Raji (cell line): ENCODE data around the gene LHFPL6.

Experiments used
- POLR2A ChIP-seq: IDR thresholded peaks from 2 replicates; pipeline ENCODE4 v1.6.1; 2011; ENCODE audit warnings: low read depth, low read length, control low read depth; ENCODE audit not compliant: insufficient read depth

LHFPL6 gene

DNA sequence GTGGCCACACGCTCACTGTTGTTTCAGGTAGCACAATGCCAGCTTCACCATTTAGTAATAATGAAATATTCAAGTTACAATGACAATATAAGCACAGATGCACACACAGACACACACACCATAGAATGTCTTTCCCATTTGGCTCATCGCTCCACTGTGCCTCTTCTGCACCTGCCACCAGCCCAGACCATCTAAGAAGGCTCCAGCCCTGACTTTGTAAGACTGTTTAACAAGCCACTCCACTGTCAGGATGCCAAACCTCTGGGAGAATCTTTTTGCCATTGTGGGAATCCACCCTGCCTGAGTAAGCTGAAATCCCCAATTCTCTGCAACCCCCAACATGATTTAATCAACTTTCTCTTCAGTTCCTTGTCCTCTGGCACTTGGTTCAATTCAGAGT lies 60.6 kb downstream of the LHFPL6 start:
- no peak for TF ChIP-seq POLR2A

DNA sequence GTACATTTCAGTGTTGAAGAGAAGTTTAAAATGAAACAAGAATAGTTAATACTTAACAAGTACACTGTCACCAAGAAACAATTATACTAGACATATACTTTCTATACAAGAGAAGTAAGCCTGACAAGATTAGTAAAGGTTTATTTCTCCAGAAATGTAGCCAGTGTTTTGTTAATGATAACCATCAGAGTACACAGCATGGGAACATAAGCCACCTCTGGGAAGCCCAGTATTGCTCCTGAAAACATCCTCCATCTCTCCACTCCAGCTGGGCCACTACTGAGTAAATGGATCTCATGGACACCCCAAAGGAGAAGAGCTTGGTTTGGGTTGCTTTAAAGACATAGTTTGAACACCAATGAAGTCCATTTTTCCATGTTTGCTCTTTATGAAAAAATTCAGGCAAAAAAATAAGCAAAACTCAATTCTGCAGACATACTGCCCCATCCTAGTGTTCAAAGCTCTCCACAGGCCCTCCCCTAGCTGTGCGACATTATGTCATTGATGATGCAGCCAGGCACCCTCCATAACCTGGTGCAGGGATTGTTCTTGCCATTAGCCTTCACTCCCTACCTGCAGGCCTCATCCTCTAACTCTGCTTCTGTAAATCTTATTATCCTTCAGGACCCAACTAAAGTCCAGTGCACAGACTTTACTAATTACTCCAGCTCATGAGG lies 61.9 kb downstream of the LHFPL6 start:
- TF ChIP-seq POLR2A: no peak

DNA sequence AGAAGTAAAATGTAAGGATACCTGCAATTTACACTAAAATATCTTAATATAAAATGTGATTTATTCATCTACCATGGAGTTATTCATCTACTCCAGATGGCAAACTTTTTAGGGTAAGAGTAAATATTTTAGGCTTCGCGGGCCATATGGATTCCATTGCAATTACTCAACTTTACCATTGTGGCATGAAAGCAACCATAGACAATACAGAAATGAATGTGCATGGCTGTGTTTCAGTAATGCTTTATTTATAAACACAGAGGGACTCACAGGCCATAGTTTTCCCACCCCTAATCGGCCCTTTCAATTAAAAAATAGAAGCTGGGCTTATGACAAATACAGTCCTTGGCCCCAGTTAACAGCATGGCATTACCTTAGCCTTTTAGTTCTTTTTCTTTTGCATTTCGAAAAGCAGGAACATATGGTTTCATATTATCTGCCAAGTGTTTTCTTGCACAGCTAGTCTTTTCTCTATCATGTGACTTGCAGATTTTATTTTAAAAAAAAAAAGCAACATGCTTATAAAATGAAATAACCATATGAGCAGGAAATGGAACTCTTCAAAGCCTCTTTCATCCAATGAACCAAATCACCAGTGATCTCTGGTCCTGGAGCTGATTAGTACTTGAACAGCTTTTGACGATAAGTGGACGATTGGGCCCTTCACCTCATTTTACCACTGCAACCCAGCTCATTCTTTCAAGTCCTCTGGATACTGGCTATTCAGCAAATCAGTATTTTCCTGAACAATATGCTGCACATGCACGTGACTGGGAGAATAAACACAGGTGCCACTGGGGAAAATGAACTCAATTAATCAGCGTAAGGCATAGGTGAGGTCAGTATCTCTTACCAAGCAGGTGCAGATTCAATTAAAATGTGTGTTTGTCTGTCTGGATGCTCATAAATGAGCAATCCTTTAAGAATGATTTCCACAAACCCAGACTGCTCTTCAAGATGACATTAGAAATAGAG lies 63.9 kb downstream of the LHFPL6 start:
- no peak for TF ChIP-seq POLR2A

DNA sequence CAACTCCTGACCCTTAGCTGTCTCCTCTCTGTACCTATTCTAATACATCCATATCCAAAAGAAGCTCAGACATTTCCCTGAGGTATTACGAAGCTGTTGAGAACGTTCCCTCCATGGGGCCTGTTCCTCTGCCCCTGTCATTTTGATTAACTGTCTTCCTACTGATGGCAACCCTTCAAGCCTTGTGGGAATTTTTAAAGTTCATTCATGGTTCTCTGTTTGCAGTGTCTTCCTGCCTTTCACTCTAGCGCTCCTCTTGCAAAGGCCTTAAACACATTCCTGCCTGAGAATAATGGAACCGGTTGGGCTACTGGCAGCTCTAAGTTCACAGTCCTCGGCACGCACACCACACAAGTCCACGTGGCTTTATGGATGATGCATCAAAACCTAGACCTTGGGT lies 66.1 kb downstream of the LHFPL6 start:
- no peak for TF ChIP-seq POLR2A

DNA sequence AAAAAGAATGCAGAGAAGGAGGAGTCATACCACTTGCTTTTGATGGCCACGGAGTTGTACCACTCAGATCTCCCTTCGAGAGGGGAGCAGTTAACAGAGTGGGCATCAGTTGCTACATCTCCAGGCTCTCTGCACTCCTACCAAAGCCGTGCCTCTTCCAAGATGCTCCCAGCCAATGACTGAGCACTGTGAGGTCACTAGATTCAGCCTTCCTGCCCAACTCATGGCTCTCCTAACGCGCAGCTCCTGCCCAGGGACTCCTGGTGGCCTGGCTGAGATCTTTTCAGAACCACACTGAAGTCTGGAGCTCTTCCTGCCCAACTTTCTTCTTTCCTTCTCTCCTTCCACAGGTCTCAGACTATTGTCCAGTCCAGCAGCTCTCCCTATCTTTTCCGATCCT lies 66.7 kb downstream of the LHFPL6 start:
- TF ChIP-seq POLR2A: no peak

- no peak for TF ChIP-seq POLR2A
Observed at GRCh38 chr13:39533651-39534150, 69.3 kb downstream of the LHFPL6 start.

- TF ChIP-seq POLR2A: no peak
Observed at GRCh38 chr13:39531646-39532045, 71.3 kb downstream of the LHFPL6 start.

GRCh38 chr13:39530916-39531315 lies 72.1 kb downstream of the LHFPL6 start:
- no peak for TF ChIP-seq POLR2A

GRCh38 chr13:39528661-39528980 lies 74.4 kb downstream of the LHFPL6 start:
- no peak for TF ChIP-seq POLR2A

- TF ChIP-seq POLR2A: no peak
Observed at GRCh38 chr13:39527961-39528660, 74.9 kb downstream of the LHFPL6 start.

- TF ChIP-seq POLR2A: no peak
Observed at GRCh38 chr13:39527301-39527700, 75.7 kb downstream of the LHFPL6 start.

DNA sequence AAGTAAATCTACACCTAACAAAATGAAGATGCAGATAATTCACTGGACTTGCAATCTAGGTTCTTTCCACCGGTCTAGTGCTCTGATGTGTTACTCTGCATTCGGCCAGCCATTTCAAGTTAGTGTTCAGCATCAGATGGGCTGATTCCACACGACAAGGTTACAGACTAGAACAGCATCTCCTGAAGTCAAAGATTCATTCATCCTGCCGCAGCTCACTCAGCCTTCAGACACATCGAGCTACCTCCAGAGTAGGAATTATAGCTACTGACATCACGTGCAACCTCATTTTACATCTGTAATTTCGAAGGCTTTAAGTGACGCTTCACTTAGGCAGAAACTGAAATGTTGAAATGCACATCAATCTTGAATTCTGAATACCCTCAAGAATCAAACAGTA lies 76.5 kb downstream of the LHFPL6 start:
- no peak for TF ChIP-seq POLR2A

- no peak for TF ChIP-seq POLR2A
Observed at GRCh38 chr13:39525506-39525905, 77.5 kb downstream of the LHFPL6 start.

GRCh38 chr13:39524795-39525194 lies 78.2 kb downstream of the LHFPL6 start:
- TF ChIP-seq POLR2A: no peak

DNA sequence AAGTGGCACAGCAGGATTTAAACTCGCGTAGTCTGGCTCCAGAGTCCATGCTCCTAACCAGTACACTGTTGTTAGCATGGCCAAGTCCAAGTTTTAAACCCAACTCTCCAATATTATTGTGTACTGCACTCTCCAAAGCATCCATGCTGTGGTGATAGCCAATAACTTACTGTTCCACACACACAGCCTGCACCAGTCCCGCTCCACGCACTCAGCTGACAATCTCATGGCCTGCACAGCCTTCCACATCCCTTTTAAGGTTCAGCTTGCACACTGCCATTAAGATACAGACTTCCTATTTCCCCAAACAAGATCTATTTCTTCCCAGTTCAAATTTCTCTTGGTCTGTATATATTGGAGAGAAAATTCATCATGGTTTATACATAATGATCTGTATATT lies 80.7 kb downstream of the LHFPL6 start:
- no peak for TF ChIP-seq POLR2A
